VCaP (cell line): Measurements from ENCODE around the gene SLC16A10.

Source experiments
- H3K27ac ChIP-seq: fragments of 450-650 bp; 2 replicates; pipeline ENCODE4 v1.5.1; 2017
- CTCF ChIP-seq: fragments of 450-650 bp; conservative IDR thresholded peaks from 2 replicates; pipeline ENCODE4 v1.5.1; 2017; ENCODE audit warnings: mild to moderate bottlenecking, moderate library complexity

The SLC16A10 gene

GRCh38 chr6:111113336-111114086 is 26.2 kb downstream of the SLC16A10 start:
- TF ChIP-seq CTCF: no peak
- H3K27ac ChIP-seq: no peak overlapping the region; the same call in 1 of the 2 replicates

GRCh38 chr6:111114087-111114443 is 26.8 kb downstream of the SLC16A10 start:
- no peak overlapping the region for H3K27ac ChIP-seq
- TF ChIP-seq CTCF: no peak

GRCh38 chr6:111114482-111114881 is 27.2 kb downstream of the SLC16A10 start:
- H3K27ac ChIP-seq: no peak overlapping the region
- no peak for TF ChIP-seq CTCF

GRCh38 chr6:111118826-111119225 is 31.5 kb downstream of the SLC16A10 start:
- no peak for TF ChIP-seq CTCF
- H3K27ac ChIP-seq: no peak overlapping the region

- no peak for TF ChIP-seq CTCF
These were observed 32.4 kb downstream of the SLC16A10 start for GRCh38 chr6:111119571-111120329.

GRCh38 chr6:111121789-111122350 is 34.6 kb downstream of the SLC16A10 start:
- H3K27ac ChIP-seq: no peak overlapping the region
- TF ChIP-seq CTCF: no peak

More at GRCh38 chr6:111119571-111120329, 32.4 kb downstream of the SLC16A10 start:
- no peak overlapping the region for H3K27ac ChIP-seq
